HL-60 (cell line): ENCODE measurements around the gene ITGB5.

ENCODE experiments used
- POLR2AphosphoS5 ChIP-seq: IDR thresholded peaks from 2 replicates; pipeline ENCODE4 v1.6.1; 2012; ENCODE audit warnings: low read depth
- TF ChIP-seq, protein P1 (sequence below): IDR thresholded peaks from one replicate; pipeline ENCODE4 v1.5.1; 2011; ENCODE audit warnings: low read length, control low read depth, inconsistent platforms; ENCODE audit not compliant: insufficient read depth
- TF ChIP-seq, protein P2 (sequence below): IDR thresholded peaks from 2 replicates; pipeline ENCODE4 v1.6.1; 2012; ENCODE audit warnings: low read depth; ENCODE audit not compliant: insufficient replicate concordance

DNA sequence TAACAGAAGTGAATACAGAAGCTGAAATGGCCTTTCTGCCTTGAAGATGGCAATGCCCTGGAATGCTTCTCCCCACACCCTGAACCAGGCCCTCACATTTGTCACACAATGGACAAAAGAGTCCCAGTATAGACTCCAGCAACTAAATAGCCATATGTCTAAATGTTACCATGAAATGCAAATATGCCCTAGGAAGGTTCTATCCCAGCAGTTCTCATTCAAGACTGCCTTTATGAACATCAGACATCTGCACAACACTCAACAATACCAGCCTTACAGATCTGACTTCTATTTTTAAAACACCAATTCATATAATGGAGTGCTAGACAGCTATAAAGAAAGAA is 7.9 kb downstream of the ITGB5 start:
- TF ChIP-seq, protein P1, sequence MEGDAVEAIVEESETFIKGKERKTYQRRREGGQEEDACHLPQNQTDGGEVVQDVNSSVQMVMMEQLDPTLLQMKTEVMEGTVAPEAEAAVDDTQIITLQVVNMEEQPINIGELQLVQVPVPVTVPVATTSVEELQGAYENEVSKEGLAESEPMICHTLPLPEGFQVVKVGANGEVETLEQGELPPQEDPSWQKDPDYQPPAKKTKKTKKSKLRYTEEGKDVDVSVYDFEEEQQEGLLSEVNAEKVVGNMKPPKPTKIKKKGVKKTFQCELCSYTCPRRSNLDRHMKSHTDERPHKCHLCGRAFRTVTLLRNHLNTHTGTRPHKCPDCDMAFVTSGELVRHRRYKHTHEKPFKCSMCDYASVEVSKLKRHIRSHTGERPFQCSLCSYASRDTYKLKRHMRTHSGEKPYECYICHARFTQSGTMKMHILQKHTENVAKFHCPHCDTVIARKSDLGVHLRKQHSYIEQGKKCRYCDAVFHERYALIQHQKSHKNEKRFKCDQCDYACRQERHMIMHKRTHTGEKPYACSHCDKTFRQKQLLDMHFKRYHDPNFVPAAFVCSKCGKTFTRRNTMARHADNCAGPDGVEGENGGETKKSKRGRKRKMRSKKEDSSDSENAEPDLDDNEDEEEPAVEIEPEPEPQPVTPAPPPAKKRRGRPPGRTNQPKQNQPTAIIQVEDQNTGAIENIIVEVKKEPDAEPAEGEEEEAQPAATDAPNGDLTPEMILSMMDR = no peak
- TF ChIP-seq POLR2AphosphoS5 = no peak
- TF ChIP-seq, protein P2, sequence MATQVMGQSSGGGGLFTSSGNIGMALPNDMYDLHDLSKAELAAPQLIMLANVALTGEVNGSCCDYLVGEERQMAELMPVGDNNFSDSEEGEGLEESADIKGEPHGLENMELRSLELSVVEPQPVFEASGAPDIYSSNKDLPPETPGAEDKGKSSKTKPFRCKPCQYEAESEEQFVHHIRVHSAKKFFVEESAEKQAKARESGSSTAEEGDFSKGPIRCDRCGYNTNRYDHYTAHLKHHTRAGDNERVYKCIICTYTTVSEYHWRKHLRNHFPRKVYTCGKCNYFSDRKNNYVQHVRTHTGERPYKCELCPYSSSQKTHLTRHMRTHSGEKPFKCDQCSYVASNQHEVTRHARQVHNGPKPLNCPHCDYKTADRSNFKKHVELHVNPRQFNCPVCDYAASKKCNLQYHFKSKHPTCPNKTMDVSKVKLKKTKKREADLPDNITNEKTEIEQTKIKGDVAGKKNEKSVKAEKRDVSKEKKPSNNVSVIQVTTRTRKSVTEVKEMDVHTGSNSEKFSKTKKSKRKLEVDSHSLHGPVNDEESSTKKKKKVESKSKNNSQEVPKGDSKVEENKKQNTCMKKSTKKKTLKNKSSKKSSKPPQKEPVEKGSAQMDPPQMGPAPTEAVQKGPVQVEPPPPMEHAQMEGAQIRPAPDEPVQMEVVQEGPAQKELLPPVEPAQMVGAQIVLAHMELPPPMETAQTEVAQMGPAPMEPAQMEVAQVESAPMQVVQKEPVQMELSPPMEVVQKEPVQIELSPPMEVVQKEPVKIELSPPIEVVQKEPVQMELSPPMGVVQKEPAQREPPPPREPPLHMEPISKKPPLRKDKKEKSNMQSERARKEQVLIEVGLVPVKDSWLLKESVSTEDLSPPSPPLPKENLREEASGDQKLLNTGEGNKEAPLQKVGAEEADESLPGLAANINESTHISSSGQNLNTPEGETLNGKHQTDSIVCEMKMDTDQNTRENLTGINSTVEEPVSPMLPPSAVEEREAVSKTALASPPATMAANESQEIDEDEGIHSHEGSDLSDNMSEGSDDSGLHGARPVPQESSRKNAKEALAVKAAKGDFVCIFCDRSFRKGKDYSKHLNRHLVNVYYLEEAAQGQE = no peak
